Left forelimb (tissue), 1 donor: ENCODE measurements around the gene ATXN1.

ENCODE experiments used
- DNase-seq: peaks from one replicate; pipeline ENCODE4 v3.0.0-alpha.2; 2018; ENCODE audit warnings: low spot score

Gene ATXN1

GRCh38 chr6:16673011-16673797 is 88.1 kb downstream of the ATXN1 start:
- no peak for DNase-seq

- no peak for DNase-seq
These were observed 89.7 kb downstream of the ATXN1 start for GRCh38 chr6:16671302-16672289.

- no peak for DNase-seq
These were observed 90.6 kb downstream of the ATXN1 start for GRCh38 chr6:16670617-16671051.

- DNase-seq = no peak
These were observed 91.1 kb downstream of the ATXN1 start for GRCh38 chr6:16670183-16670582.

GRCh38 chr6:16669227-16669626 is 92.0 kb downstream of the ATXN1 start:
- DNase-seq = no peak

GRCh38 chr6:16667509-16667908 is 93.8 kb downstream of the ATXN1 start:
- DNase-seq = no peak

- no peak for DNase-seq
These were observed 95.3 kb downstream of the ATXN1 start for GRCh38 chr6:16665992-16666391.

- no peak for DNase-seq
These were observed 96.1 kb downstream of the ATXN1 start for GRCh38 chr6:16665182-16665581.

- no peak for DNase-seq
These were observed 97.4 kb downstream of the ATXN1 start for GRCh38 chr6:16663901-16664300.

GRCh38 chr6:16660157-16660497 is 101.1 kb downstream of the ATXN1 start:
- no peak for DNase-seq

GRCh38 chr6:16659466-16660156 is 101.6 kb downstream of the ATXN1 start:
- no peak for DNase-seq

- no peak for DNase-seq
These were observed 102.8 kb downstream of the ATXN1 start for GRCh38 chr6:16658348-16659034.

- no peak for DNase-seq
These were observed 103.5 kb downstream of the ATXN1 start for GRCh38 chr6:16657768-16658167.

- no peak for DNase-seq
These were observed 104.8 kb downstream of the ATXN1 start for GRCh38 chr6:16656451-16656850.

- DNase-seq = no peak
These were observed 106.6 kb downstream of the ATXN1 start for GRCh38 chr6:16654701-16655100.

- DNase-seq = no peak
These were observed 108.0 kb downstream of the ATXN1 start for GRCh38 chr6:16653226-16653625.

- DNase-seq = no peak
These were observed 109.4 kb downstream of the ATXN1 start for GRCh38 chr6:16651871-16652270.

GRCh38 chr6:16649890-16650289 is 111.4 kb downstream of the ATXN1 start:
- no peak for DNase-seq

GRCh38 chr6:16649241-16649640 is 112.0 kb downstream of the ATXN1 start:
- no peak for DNase-seq

GRCh38 chr6:16648003-16648402 is 113.3 kb downstream of the ATXN1 start:
- DNase-seq = no peak

GRCh38 chr6:16647422-16647821 is 113.8 kb downstream of the ATXN1 start:
- DNase-seq = no peak
